ENCODE measurements around the gene FAM200B.

DNA sequence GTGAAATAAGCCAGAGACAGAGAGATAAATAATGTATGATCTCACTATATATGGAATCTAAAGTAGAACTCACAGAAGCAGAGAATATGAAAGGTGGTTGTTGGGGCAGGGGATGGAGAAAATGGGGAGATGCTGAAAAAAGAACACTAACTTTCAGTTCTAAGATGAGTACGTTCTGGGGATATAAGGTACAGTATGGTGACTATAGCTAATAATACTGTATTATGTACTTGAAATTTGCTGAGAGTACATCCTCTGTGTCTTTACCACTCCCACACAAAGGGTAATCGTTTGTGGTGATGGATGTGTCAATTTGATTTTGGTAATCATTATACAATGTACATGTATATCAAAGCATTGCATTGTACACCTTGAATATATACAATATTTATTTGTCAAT is 33.0 kb upstream of the FAM200B start:
- TF ChIP-seq, protein P1, sequence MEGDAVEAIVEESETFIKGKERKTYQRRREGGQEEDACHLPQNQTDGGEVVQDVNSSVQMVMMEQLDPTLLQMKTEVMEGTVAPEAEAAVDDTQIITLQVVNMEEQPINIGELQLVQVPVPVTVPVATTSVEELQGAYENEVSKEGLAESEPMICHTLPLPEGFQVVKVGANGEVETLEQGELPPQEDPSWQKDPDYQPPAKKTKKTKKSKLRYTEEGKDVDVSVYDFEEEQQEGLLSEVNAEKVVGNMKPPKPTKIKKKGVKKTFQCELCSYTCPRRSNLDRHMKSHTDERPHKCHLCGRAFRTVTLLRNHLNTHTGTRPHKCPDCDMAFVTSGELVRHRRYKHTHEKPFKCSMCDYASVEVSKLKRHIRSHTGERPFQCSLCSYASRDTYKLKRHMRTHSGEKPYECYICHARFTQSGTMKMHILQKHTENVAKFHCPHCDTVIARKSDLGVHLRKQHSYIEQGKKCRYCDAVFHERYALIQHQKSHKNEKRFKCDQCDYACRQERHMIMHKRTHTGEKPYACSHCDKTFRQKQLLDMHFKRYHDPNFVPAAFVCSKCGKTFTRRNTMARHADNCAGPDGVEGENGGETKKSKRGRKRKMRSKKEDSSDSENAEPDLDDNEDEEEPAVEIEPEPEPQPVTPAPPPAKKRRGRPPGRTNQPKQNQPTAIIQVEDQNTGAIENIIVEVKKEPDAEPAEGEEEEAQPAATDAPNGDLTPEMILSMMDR (IDR thresholded peaks at IDR 0.05) = no peak
- TF ChIP-seq TAF1 (IDR thresholded peaks at IDR 0.05; ENCODE audit: borderline replicate concordance, low read depth, low read length) = no peak
